IPS-NIHi7 (cell line): Measurements from ENCODE around the gene RRAD.

Experiments
- DNase-seq: peaks from one replicate; pipeline ENCODE4 v3.0.0; 2012; ENCODE audit warnings: mixed read lengths; ENCODE audit errors: extremely low spot score

RRAD gene

DNA sequence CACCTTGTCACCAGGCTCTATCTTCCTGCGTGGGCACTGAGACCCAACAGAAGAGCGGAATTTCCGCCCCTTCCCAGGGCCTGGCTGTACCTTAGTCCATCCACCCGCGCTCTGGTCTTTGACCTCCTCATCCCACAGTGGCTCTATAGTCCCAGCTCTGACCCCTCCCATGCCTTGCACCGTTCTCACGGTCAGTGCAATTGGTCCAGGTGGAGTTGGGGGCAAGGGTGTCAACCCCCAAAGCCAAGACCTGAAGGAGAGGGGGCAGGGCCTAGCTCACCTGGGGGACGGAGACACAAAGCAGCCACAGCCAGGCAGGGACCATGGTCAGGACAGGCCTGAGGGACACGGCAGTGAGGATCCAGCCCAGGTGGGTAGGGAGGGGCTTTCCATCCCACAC lies 7.6 kb downstream of the RRAD start:
- no peak for DNase-seq

DNA sequence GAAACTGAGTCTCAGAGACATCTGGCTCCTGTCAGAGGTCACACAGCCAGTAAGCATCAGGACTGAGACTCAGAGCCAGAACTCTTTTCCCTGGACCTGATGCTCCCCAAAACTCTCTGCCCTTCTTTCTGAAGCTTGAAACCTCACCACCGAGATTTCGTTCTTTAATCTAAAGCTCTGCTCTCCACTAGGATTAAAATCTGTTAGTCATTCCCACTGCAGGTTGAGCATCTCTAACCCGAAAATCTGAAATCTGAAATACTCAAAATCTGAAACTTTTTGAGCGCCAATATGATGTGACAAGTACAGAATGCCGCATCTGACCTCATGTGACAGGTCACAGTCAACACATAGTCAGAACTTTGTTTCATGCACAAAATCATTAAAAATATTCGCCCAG lies 8.8 kb downstream of the RRAD start:
- DNase-seq, result no peak

DNA sequence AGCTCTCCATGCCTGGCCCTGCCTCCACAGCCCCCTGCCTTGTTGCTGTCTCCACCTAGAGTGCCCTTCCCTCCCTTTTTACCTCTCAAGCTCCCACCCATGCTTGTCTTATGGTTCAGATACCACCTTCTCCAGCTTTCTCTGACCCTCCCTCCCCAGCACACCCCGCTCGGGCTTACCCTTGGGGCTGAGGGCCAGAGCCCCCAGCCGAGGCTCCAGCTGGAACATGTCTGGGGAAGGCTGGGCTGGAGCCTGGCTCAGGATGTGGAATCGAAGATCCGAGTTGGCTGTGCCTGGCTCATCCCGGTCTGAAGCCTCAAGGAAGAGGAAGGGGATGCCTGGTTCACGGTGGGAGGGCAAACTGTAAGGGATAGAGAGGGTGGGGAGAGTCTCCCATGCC lies 10.3 kb downstream of the RRAD start:
- no peak for DNase-seq

DNA sequence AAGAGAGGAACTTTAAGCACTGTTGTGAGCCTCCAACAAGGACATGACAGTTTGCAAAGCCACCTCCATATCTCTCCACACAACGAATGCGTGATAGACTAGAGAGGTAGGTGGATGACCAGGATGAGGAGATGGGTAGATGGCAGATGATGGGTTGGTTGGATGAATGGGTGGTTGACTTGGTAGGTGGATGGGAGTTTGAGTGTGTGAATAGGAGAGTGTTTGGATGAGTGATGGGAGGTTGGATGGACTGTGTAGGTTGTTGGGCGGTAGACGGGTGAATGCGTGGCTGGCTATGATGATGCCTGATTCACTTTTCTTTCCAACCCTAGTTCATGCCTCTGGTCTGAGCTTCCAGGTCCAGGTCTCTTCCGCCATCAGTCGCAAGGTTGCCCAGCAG lies 10.8 kb downstream of the RRAD start:
- DNase-seq, result no peak

DNA sequence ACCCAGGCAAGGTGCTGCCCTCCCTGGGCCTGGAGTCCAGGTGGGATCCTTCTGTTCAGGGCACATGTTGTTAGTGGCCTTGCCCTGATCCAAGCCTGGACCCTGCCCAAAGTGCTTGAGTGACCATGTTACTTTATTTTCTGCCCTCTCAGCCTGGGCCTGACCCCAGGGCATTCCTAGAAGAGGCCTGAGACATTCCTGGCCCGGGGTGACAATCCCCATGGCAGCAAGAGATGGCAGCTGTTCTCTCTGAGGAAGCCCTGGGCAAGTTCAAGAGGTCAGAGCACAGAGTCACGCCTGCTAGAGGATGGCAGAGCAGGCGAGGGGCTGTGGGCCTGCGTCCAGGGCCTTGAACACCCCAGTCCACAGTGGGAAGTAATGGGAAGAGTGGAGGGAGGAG lies 11.6 kb downstream of the RRAD start:
- DNase-seq, result no peak

DNA sequence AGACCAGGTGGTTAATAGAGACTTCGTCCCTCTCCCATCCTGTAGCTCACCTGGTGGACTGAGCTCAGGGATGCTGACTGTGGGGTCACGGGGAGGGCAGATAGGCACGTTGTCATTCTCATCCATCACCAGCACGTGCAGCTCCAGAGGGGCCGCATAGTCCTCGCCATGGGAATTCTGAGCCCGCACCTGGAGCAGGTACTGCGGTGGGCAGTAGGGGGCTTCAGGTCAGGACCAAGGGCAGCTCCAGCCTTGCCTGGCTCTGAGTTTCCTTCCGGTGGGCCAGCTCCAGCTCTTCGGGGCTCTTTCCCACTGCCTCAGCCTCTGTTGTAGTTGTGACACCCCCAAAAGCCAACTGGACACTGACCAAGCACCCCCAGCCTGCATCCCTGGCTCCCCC lies 12.3 kb downstream of the RRAD start:
- DNase-seq, result peak; percentile 83

DNA sequence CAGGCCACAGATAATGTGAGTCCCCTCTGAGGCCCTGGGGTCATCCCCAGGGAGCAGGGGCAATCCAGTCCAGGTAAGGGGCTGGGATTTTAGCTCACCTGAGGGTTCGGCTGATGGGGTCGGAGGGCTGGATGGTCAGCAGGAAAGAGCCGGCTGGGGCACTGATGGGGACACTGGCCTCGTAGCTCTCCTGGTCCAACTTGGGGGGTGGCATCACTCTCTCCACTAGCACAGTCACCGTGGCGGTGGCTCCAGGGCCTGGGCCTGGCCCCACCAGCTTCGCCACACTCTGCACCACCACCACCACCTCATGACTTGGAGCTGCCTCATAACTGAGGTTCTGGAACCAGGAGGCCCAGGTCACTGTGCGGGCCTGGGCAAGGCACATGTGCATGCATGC lies 13.5 kb downstream of the RRAD start:
- no peak for DNase-seq

DNA sequence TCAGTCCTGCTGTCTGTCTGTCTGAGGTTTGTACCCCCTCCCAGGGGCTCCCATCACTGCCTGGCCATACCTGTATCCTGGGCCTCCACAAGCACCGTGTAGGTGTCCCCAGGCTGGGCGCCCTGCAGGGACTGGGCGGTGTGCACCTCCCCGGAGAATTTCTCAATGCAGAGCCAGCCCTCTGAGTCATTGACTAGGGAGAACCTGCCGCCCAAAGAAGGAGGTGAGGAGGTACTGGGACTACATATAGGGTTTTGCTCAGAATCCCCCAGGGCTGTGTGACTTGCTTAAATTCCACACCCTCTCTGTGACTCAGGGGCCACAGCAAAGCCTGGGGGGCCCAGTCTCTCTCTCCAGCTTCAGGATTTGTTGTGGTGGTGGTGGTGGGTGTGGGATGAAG lies 14.2 kb downstream of the RRAD start:
- DNase-seq, result no peak

DNA sequence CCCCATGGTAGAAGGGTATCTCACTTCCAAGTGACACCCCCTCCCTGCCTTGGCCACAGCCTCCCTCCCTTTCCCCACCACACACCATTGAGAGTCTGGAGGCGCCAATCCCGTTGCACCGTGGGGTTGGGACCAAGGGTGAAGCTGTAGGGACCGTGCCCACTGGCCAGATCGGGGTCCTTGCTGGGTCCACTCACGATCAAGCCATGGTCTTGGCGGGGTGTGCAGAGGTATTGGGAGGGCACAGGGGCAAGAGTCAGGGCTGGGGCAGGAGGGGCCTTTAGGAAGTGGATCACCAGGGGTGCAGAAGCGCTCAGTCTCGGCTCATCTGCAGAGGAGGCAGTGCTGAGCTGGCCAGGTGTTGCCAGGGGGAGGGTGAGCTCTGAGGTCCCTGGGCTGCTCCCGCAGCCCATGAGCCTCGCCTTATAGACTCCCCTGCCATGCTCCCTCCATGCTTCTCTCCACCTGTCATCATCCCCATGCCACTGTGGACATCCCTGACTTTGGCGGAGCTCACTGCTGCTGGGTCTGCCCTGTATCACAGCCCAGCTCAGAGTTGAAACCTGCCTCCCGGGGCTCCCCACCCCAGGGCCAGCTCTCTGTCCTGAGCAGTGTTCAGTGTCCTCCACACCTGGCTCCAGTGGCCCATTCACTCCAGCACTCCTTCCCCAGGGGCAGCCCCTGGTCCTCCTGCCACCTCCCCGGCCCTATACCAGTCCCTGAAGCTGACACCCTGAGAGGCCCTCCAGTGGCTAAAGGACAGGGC lies 15.0 kb downstream of the RRAD start:
- DNase-seq, result no peak

DNA sequence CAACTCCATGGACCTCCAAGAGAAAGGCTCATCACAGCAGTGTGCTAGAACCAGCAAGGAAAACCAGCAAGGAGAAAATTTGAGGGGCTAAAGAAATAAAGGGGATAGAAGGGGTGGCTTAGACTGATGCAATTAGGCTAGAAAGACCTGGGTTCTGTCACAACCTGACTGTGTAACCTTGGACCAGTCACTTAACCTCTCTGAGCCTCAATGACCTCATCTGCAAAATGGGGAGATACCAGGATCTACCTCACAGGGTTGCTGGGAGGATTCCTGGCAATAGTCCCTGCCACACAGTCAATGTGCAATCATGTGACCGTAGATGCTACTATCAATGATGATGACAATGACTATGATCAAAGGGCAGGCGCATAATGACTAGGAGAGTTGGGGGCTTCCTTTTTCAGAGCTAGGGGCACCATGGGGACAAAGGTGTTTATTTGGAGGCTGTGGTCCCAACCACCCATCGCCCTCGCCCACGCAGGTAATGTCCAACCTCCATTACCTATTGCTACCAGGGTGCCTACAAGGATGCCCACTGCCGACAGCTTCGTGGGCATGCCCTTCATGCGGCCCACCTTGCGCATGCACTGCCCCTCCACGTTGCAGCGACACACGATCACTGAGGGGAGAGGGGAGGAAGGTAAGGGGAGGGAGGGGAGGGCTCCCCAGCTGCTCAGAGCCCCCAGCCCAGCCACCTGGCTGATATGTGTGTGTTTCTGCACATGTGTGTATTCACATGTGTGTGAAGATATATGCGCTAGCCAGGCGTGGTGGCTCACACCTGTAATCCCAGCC lies 16.4 kb downstream of the RRAD start:
- DNase-seq, result no peak

DNA sequence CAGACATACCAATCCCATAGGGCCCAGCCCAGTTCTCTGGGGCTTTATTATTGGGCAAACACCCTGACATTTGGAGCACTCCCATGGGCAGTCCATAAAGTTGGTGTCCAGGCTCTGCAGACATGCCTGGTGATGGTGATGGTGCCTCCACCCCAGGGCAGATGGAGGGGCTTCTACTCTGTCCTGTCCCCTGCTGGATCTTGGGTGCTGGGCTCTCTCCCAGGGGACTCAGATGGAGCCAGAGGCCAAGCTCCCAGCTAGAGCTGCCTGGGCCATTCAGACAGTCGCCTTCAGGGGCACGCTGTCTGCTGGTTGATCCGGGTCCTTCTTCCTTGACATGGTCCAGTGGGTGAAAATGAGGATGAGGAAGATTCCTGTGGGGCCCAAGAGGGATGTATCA lies 17.2 kb downstream of the RRAD start:
- DNase-seq, result no peak

DNA sequence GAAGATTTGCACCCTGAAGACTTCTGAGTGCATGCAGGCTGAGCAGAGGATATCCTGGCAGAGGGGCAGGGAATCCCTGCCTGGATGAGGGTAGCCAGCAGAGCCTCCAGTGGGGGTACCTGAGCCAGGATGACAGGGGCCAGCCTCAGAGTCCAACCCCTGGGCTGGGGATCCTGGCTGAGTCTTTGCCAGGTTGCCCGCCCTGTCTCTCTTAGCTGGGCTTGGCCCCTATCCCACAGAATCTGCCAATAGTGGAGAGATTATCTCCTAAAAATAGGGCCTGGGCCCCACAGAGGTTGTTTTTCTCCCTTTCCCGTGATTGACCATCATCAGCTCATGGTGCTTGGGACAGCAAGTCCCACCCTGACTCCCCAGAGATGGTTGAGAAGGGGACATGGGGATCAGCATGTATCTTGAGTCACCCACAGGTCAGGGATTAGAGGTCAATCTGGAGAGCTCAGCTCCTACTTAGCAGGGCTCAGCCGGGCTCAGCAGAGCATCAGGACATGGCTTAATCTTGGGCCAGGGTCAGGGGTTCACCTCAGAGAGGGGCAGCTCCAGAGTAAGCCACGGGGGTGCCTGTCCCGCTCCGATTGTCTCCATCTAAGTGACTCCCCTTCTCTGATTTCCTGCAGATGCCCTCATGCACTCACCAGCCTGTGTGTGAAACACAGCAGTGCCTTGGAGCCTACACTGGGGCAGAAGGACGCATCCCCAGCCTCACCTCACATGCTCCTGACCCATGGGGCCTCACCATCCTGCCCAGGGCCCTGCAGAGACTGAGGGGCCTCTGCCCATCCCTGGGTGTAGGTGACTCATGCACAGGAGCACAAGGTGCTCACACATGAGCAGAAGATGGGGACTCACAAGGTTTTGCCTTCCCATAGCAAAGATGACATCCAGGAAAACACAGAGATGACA lies 18.2 kb downstream of the RRAD start:
- DNase-seq, result no peak

DNA sequence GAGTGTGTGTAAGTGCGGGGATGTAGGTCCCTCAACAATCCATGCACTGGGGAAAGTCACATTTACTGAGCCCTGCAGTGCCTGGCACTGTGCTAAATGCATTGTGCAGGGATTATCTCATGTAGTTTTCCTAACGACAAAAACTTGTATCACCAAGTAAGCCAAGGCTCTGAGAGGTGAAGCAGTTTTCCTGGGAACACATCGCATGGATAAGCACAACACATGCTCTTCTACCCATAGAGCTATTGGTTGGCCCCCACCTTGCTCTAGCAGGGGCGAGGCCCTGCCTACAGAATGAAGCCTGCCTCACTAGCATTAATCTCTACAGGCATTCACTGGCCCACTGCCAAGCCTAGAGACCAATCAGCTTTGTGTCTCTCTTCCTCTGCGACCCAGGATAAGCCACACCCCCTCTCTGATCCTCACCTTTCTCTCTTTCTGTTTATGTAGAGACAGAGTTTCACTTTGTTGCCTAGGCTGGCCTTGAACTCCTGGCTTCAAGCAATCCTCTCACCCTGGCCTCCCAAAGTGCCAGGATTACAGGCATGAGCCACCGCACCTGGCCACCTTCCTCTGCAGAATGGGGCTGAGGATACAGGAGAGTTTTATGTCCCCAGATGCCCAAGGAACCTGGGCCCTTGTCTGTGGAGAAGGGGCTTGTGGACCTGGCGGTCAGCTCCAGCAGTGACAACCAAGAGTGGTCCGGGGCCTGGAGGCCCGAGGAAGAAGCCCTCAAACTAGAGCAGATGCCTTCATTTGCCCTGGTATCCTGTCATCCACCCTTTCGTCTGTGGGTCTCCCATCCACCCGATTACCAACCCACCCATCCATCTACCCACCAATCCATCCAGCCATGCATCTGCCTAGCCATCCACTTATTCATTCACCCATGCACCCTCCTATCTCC lies 19.4 kb downstream of the RRAD start:
- peak; percentile 83 for DNase-seq

DNA sequence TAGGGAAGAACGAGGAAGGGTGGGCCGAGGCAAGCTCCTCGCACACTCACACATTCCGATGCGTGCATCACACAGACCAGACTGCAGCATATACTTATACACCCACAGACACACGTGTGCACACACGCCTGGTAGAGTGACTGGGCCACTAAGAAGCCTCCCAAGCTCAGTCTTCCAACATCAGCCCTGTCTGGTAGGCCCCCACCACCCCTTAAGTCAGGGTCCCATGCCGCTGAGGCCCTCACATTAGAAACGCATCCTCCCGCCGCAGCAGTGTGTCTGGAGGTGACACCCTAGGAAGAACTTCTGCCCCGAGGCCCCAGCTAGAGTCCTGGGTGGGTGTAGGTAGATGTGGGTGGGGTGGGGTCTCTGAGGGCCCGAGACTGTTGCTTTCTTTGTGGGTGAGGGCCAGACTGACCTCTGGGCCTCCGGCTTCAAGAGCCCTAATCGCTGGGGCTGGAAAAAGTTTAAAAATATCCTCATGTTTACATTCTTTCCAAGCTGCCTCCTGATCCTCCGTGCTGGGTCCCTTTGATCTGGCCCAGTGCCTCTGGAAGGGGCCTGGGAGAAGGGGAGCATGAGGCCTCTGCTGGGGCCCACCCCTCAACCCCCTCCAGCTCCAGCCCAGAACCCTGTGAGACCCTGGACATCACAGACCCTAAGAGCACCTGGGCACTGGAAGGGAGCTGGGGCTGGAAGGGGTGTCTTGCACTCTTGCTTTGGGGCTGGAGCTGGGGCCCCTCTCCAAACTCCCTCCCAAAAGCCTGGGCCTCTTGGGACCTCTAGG lies 20.3 kb downstream of the RRAD start:
- no peak for DNase-seq

DNA sequence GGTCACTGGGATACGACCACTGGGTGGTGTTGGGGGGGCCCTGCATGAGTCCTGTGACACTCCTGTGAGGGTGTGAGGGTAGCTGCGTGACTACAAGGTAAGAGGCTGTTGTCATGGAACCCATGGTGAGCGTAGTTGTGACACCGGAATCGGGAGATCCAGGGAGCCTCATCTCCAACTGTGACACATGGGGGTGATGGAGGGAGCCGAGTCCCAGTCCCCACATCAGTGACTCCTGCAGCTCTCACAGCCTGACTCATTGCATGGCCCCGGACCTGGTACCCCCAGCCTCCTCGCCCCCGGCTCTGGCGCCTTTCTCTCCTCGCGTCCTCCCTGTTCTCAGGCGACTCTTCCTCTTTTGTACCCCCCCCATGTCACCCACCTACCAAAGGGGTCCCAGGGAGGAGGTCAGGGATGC lies 20.9 kb downstream of the RRAD start:
- DNase-seq, result no peak

DNA sequence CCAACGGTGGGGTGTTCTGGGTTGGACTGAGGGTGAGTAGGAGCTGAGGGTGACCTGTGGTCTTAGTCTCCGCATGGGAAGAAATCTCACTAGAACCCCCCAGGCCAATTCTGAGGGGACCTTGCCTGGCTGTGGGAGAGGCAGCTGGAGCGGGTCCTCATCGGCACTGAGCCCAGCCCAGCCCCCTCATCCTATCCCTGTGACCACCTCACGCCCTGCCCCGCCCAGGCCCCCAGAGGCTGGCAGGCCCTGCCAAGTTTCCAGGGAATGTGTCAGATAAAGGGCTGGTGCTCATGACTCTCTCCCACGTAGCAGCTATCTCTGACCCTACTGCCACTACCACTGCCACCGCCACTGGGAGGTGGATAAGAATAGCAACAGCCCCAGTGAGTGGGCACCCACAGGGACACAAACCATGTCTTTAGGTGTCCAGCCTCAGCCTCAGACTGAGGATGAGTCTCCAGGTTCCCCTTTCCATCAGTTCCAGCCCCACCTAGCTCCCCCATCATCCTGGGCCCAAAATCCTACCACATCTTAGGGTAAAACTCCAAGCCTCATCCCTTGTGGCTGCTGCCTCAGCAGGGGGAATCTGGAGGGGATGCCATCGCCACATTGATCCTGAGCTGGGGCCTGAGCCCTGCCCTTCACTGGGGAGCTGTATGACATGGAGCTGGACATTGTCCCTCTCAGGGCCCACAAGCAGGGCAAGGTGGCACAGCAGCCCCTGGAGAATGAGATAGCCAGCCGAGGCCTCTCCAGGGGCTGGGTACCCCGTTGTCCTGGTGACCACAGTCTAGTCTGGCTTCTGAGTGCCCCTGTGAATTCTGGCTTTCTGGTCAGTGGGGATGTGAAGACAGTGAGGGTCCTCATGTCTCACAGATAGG lies 21.5 kb downstream of the RRAD start:
- DNase-seq, result no peak

DNA sequence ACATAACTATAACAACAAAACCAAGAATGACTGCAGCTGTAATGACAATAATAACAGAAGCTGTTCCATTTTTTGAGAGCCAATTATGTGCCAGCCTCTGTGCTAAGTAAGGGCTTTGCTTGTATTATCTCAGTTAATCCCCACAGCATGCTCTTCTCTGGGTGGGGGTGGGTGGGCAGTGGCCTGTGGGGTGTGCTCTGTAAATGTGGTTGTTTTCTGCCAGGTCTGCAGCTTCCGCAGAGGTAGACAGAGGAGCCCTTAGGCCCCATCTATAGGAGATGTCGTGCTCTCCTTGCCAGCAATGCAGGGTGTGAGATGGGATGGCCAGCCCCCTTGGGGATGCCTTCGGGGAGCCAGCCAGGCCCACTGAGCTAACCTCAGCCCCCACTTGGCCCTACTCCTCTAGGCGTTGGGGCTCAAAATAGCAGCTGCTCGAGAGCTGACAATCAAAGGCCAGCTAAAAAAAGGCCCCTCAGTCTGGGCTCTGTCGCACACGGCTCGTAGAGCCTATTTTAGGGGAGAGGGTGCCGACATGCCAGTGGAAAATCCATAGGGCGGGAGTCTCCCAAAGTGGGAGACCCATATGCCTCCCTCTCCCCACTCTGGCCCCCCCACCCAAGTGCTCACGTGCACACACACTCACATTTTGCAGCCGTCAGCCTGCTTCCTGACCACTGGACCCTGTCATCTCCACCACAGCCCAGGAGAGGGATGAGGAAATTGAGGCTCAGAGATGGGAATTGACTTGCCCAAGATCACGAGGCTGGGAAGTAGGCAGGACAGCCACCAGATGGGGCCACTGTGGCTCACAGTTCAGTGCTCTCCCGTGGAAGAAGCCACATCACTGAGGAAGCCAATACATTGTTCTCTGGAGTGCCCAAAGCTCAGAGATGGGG lies 22.4 kb downstream of the RRAD start:
- no peak for DNase-seq

DNA sequence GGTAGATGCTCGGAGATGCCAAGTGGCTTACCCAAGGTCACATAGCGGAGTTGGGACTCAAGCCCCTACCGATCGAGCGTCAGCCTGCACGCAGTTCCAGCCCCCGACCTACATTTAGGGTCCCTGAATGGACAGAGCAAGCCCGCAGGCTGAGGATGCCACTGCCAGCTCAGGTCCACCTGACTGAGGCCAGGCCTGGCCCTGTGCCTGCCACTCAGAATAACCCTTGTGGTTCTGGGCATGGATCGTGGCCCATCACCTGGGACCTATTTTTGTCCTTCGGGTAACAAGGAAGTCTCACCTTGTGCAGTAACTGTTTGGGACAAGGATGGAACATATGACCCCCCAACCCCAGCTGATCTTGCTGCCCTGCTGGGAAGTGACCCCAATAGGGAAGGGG lies 23.7 kb downstream of the RRAD start:
- no peak for DNase-seq
